Left renal cortex interstitium (tissue), 4 donors: Measurements from ENCODE around the gene FAM13C. TPM values are rescaled to one million over a fixed set of nuclear protein-coding genes. Genes with fewer than 3 reads are reported as not detected.

Experiments
- DNase-seq, 4 donors: peaks; one replicate each; pipeline ENCODE4 v3.0.0-alpha.2; 2013; ENCODE audit warnings: low read depth in 4 of 4, low spot score in 2 of 4, missing footprints in 1 of 4
- polyA plus RNA-seq, 4 donors: library from polyadenylated mRNA; unstranded; fragments of 120-200 nt; gene quantifications; one replicate each; pipeline ENCODE4 v1.2.1, GENCODE V29; 2013; ENCODE audit not compliant: insufficient read length in 4 of 4

FAM13C gene
- polyA plus RNA-seq, 4 donors, result 6.4 to 9.4 (median 8.0) TPM

DNA sequence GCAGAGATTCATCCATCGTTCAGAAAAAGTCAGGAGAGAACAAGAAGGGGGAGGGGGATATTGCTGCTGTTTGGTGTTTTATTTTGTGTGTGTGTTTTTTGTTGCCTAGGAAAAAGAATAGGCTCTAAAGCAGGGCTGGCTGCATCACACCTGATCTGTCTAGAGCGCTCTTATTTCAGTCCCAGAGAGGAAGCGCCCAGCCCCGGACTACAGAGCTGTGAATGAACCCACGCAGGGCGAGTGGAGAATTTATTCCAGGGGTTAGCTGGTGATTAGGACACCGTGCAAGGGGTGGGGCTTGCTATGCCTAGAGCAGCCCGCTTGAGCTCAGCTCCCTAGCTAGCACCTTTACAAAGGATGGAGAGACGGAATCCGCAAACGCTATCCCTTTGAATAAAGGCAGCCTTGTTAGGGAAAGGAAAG, 621 bp upstream of the FAM13C start:
- DNase-seq, result peak in 3 of 4 donors; percentile 46 to 50 (median 48)

DNA sequence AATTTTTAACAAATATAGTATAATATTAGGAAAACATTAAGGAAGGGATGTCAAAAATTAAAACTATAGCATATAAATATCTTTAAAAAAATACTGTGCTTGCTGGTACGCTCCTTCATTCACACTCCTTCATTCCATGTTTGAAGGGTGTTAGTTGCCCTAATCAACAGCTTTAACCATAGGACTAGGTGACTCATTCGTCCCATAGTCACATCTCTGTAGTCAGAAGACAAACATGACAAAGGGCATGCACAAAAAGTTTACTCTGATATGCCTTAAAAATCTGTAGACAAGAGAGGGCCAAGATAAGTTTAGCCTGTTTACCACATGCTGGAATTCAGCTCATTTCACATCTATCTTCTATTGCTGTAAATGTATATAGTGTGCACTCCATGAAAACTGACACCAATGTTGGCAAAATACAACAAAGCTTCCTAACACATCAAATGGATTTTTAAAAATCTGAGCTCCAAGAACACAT, 646 bp downstream of the FAM13C start:
- no peak for DNase-seq

DNA sequence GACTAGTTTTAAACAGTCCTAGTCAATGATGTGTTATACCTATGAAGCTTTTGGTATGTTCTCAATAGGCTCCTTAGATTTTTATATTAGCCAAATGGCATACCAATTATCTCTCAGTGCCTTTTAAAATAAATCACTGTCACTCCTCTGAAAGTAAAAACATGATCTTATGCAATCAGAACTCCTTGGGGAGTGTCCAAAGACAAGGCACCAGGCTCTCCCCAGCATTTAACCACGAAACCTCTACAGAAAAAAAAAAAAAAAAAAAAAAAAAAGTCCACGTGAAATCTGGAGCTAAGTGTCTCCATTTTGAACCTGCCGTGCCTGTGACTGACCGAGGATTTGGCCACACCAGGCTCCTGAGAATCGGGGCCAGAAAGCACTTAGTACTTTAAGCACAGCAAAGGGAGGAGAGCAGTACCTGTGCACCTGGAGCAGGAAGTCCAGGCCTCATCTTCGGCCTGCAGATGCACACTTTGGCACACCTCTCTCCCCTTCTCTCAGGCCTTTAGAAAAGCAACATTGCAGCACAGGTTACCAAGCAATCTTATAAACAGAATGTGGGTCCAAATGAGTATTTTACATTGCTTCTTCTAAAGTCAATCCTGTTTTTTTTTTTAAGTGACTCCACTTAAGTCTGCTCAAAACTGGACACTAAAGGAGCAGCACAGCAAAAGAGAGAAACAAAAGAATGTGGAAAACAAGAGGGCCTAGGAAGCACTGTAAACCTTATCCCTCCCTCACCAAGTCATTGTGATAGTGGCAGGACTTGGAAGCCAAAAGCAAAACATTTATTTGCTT, 1.5 kb downstream of the FAM13C start:
- no peak for DNase-seq

DNA sequence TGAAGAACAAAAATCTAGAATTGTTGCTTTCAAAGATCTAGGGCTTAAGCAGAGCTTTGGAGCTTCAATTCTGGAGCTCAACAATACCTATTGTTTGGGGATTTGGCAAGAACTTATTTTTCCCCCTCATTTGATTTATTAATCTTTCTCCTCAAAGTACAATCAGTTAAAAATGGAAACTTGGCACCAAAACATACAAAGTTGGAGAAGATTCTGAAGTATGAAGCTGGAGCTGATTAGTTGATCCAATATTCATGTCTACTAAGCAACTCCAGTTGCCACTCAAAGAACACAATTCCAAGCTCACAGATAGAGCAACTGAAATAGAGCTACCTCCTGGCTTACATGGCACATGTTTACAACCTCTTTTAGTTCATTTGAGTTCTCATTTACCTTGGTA, 3.8 kb downstream of the FAM13C start:
- no peak for DNase-seq

DNA sequence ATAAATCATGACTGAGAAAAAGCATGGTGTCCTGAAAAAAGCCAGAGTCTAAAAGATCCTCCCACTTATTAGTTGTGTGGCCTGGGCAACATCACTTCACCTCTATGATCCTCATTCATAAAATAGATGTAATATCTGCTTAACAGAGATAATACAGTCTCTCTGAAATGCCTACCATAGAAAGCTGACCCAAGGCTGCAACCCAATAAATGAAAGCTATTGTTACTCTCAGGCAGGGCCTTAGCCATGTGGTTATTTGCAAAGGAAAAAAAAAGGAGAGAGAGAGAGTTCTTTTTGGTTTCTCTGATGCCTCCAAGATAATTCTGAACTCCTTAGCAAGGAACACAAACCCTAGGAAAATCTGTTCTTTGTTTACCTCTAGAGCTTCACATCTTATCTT, 7.9 kb downstream of the FAM13C start:
- no peak for DNase-seq

DNA sequence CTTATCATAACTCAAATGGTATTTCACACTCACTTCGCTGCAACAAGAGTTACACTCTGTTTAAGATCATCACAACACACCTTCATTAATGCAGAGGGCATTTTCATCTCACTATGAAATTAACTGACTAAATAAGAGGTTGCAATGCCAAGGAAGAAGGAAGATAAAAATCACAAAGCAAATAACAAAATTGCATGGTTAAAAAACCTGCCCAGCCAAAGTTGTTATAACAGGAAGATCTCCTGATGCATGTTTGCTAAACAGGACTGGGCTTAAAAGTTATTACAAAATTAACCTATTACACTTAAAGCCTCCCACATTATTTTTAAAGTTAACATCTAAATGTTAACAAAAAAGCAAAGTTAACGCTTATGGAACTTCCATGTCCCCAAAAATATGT, 11.8 kb downstream of the FAM13C start:
- DNase-seq, result no peak

DNA sequence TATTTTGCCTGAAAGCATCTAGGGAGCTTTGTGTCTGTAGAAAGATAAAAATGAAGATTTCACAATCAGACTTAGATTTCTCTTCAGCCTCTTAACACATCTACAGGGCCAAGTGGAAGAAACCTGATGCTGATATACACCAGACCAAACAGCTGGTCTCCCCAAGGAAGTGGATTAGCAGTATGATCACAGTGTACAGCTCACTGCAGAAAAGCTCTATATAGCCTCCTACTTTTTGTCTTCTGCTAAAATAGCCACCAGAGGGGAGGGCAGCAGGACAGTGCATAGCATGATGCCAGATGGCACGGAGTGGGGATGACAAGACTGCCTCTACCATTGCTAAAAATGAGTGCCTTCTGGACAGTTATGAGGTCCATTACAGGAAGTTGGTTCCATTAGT, 16.0 kb downstream of the FAM13C start:
- DNase-seq, result no peak

DNA sequence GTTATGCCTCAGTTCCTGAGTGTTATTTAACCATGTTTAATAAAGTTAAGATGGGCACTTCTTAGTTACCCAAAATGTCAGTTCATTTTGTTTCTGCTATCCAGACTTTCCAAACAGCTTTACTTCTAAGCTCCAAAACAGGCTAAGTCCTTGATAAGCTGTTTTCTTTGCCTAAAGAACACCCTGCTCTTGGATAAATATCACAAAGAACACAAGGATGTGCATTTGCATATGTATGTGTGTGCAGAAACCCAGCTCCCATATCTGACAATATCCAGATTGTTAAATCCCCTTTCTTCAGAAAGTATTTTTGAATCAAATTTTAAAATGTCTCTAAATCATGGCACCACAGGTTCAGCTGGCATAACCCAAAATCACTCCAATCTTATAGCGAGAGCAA, 19.6 kb downstream of the FAM13C start:
- no peak for DNase-seq

DNA sequence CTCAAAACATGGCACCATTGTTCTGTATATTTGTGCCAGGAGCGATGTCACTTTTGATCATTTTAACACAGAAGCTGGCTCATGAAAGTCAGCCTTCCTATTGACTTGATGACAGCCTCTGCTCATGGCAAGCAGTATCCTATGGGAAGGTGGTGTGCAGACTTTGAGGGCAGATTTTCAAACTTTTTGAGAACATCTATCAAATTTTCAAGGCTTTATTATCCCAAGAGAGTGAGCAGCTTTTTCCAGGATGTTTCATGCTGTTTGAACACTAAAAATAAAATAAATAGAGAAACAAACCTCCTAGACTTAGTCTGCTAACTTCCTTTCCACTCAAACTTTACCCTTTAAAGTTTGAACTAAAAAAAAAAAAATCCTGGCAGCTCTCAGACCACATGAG, 20.3 kb downstream of the FAM13C start:
- no peak for DNase-seq

DNA sequence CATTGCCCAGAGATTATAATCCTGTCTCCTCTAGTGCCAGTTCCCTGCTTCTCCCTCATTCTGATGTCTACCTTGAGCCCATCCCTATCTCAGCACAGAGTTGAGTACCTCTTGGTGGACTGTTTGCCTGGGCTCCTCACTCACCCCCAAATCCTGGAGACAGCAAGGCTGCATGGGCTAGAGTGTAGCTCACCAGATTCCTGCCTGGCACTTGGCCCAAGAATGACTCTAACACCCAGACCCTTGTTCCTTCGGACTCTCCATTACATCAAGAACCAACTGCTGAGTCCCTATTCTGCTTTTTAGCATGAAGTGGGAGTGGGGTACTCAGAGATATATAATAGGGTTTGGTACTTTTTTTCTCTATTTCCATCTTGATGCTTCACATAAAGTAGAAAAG, 22.1 kb downstream of the FAM13C start:
- no peak for DNase-seq

DNA sequence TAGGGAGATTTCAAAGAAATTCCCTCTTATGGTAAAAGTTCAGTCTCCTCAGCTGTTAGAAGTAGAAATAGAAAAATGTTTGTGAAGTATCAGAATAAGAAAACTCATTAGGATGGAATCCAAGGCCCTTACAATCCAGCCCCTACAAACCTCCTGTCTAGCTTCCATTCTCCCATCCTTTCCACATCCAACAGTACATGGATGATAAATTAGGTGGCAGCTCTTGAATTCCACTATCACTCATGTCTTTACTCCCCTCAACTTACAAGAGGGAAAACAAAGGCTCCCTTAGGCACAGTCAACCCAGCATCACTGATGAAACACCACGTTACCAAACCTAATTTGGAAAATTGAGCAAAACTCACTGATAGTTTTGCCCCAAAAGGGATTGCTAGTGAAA, 23.0 kb downstream of the FAM13C start:
- DNase-seq, result no peak

DNA sequence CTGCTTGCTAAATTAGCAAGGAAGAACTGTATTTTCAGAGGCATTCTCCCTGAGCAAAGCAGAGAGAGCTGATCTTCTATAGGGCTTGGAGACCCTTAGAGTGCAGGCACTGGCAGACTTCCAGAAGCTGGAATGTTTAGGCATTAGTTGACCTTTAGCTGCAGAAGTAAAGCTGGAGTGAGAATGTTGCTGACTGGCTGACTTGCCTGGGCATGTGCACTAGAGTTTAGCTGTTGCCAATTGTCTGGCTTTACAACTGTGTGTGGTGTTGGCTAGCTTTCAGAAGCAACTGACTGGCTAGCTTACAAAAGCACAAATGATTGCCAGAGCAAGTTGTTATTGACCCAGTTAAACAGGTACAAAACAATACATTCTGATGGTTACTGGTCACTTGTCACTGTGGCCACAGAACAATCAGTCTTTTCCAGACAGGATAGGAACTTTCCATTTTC, 25.1 kb downstream of the FAM13C start:
- DNase-seq, result no peak

DNA sequence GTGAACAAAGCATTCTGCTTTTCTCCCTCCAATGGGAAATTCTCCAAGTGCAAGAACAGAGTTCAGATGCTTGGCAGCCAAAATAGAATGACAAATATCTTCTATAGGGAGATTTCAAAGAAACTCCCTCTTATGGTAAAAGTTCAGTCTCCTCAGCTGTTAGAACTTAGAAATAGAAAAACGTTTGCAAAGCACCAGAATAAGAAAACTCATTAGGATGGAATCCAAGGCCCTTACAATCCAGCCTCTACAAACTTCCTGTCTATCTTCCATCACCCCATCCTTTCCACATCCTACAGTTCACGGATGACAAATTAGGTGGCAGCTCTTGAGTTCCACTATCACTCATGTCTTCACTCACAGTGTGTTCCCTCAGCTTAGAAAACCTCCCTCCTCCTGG, 25.7 kb downstream of the FAM13C start:
- DNase-seq, result no peak

DNA sequence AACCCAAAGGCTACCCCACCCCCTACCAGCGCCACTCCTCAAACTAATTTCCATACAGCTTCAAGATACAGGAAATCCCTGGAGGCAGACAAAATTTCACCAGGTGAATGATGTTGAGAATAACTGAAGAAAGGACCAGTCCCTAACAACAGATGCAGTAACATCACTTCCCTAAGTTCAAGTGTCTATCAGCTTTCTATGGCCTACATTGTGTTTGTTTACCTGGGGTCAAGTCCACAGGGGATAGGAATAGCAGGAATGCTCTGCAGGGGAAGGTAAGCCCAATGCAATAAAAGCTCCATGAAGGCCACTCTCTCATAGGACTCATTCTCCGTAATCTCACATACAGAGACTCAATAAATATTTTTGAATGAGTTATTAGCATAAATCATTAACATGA, 26.9 kb downstream of the FAM13C start:
- no peak for DNase-seq

DNA sequence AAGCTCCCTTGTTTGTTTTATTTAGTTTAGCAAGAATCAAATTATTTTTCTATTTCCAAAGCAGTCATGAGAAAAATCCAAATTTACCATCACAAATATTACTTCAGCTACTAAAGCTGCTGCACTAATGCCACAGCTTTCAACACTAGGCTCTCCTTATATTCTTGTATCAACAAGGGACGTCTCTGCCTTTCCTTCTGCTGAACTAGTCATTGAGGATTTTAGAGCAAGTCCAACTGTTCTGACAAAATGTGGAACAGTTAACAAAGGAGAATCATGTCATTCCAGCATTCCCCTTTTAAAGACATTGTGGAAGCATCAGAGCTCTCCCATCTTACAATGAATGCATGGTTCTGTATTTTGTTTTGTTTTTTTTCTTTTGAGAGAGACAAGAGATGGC, 28.6 kb downstream of the FAM13C start:
- no peak for DNase-seq

DNA sequence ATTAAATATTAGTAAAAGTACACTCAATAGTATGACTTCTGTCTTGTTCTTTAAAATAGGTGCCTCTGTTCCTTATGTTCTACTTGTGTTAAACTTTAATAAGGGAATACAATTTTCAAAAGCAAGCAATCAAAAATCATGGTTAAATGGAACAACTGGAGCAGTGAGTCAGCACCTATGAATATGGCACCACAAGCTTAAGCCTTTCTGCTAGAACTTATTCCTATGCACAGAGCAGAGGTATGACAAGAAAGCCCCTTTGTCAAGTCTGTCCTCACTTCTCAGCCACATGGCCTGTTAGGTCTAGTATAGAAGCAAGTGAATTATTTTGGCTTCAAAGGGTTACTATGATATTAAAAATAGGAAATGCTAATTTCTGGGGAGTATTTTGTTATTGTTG, 29.8 kb downstream of the FAM13C start:
- no peak for DNase-seq

DNA sequence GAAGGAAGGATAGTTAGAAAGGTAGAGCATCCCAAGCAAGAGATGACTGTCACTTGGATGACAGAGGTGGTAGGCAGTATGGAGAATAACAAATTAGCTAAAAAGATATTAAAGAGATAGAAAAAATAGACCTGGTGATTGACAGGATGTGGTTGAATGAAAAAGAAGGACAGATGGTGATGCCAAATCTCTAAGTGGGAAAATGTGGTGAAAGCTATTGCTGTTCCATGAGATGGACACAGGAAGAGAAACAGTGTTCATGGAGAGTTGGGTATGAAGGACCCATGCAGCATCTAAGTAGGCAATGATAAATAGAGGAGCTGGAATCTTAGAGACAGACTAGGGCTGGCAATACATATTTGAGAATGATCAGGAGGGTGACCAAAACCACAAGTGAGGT, 30.7 kb downstream of the FAM13C start:
- no peak for DNase-seq

DNA sequence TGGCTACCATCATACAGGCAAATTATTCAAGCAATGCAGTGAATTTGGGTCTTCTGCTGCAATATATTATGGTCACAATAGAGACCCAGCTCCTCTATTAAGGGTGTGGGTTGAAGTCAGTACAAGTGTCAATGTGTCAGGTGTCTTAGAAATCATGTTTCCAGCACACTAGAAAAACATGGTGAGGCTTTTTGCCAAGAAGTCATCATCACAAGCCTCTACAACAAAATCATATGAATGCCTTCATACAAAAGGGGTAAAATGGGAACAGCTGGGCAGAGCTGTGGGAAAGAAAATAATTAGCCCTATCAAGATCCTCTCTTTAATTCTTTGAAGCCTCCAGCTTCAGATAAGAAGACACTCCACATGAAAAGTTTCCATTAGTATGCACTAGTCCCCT, 37.2 kb downstream of the FAM13C start:
- DNase-seq, result no peak

DNA sequence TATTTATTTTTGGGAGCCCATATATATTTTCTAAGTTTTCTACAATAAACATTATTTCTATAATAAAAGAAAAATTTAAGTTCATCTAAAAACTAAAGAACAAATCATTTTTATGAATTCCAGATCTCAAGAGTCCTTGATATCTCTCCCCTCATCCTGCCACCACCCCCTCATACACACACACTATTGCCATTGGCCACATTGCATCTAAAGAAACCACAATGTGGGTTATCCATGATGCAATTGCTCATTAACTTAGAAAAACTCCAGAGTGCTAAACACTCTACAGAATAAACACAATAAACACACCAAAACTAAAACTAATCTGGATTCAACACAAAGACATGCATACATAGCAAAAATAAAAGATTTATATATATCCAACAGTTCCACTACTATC, 37.8 kb downstream of the FAM13C start:
- no peak for DNase-seq

DNA sequence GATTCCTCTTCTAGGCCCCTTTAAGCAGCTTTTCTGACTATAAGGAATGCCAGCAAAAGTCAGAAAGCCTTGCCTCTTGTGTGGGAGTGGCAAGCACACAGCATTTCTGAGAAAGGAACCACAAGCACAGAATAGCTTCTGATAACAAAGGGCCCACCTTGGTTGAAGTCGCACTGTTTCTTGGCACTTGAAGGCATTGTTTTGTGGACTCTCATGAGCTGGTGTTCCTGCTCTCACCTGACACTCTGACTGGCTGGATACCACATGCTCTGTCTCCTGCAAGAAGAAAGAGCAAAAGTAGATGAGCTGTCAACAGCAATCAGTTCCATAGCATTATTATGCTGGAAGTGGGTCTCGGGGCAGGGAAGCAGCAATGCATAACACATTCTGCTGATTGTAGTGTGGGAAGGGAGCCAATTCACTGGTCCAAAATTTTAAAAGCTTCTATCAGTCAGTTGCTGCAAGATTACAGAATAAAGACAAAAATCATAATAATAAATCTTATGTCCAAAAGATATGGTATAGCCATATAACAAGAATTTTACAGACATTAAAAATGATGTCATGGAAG, 38.4 kb downstream of the FAM13C start:
- DNase-seq, result no peak

DNA sequence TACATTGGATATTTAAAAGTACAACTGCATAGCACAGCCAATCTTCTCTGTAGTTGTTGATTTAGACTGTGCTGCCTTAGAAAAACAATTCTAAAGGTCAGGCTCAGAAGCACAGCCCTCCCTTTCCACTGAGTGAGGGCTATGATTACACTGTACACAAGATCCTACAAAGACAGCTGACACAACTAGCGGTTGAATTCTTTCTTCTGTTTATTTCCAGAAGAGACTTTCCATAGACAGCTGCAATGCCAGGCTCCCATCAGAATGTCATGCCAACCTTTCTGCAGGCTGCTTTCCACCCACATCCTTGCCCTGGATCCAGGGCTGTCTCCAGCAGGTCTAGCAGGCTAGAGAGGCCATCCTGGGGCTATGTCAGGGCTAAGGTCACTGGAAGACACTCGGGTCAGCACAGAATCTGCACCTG, 39.3 kb downstream of the FAM13C start:
- DNase-seq, result no peak

DNA sequence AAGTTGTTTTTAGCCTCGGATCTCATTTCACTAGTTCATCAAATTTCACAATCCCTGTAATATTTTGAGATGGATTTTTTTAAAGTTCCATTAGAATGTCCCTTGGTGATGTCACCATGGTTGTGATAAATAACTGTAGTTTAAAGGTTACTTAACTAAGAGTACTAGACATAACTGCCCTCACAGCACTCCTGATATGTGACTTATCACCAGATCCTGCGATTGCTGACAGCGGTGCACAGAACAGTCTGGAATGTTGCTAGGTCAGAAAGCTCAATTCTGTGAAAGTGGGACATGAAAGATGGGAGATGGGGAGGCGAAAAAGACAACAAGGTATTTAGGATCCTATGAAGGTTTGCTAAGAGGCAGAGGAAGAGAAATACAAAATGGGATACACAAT, 40.2 kb downstream of the FAM13C start:
- no peak for DNase-seq
